ENCODE data around the gene TBC1D2B. TPM values are rescaled to one million over a fixed set of nuclear protein-coding genes. Genes with fewer than 3 reads are reported as not detected.

The TBC1D2B gene
- total RNA-seq, 1 experiment from 2014 or later: 50.0 TPM

GRCh38 chr15:78023865-78024518 lies 53.5 kb downstream of the TBC1D2B start:
- BruUV-seq (replicated peaks): no TSS peak
- no peak overlapping the region for H3K27ac Mint-ChIP-seq (ENCODE audit: unreplicated experiment)

GRCh38 chr15:78023081-78023665 lies 54.3 kb downstream of the TBC1D2B start:
- H3K4me1 Mint-ChIP-seq (ENCODE audit: low read depth, unreplicated experiment): no peaks in the 10 kb centered on the region
- CTCF ChIA-PET: interaction anchor here (1.0 to 1.2 kb wide), 2 partner anchors 9 to 83 kb away, joined by 4 to 5 read pairs; no protein-coding TSS in a partner anchor
- no peak overlapping the region for H3K27ac Mint-ChIP-seq (ENCODE audit: unreplicated experiment)
- peaks cover 3% of the 10 kb centered on the region for H3K36me3 Mint-ChIP-seq (ENCODE audit: insufficient read depth, unreplicated experiment)
- no peaks in the 10 kb centered on the region for H3K27me3 Mint-ChIP-seq (ENCODE audit: unreplicated experiment)
- intact Hi-C loops (cut with micrococcal nuclease; ENCODE audit: unreplicated experiment): no loop called here
- DNase-seq: no peak
- no TSS peak for BruUV-seq (replicated peaks)
- H3K9me3 Mint-ChIP-seq (ENCODE audit: low read depth, unreplicated experiment): no peaks in the 10 kb centered on the region
- no peak for TF ChIP-seq CTCF (IDR thresholded peaks at IDR 0.05; ENCODE audit: unreplicated experiment)
- H3K4me3 Mint-ChIP-seq (ENCODE audit: low read depth, unreplicated experiment): no peak overlapping the region

More at GRCh38 chr15:78023865-78024518, 53.5 kb downstream of the TBC1D2B start:
- H3K4me1 Mint-ChIP-seq (ENCODE audit: low read depth, unreplicated experiment): no peaks in the 10 kb centered on the region
- H3K9me3 Mint-ChIP-seq (ENCODE audit: low read depth, unreplicated experiment): no peaks in the 10 kb centered on the region
- peaks cover 3% of the 10 kb centered on the region for H3K36me3 Mint-ChIP-seq (ENCODE audit: insufficient read depth, unreplicated experiment)
- intact Hi-C loops (cut with micrococcal nuclease; ENCODE audit: unreplicated experiment): no loop called here
- H3K4me3 Mint-ChIP-seq (ENCODE audit: low read depth, unreplicated experiment): no peak overlapping the region
- DNase-seq: no peak
- CTCF ChIA-PET: interaction anchor here (1.0 to 1.2 kb wide), 2 partner anchors 8 to 82 kb away, joined by 4 to 5 read pairs; no protein-coding TSS in a partner anchor
- H3K27me3 Mint-ChIP-seq (ENCODE audit: unreplicated experiment): no peaks in the 10 kb centered on the region
- no peak for TF ChIP-seq CTCF (IDR thresholded peaks at IDR 0.05; ENCODE audit: unreplicated experiment)

GRCh38 chr15:78021761-78022160 lies 55.8 kb downstream of the TBC1D2B start:
- CTCF ChIA-PET: no interaction called here
- TF ChIP-seq CTCF (IDR thresholded peaks at IDR 0.05; ENCODE audit: unreplicated experiment): no peak
- no peak overlapping the region for H3K4me3 Mint-ChIP-seq (ENCODE audit: low read depth, unreplicated experiment)
- no peaks in the 10 kb centered on the region for H3K27me3 Mint-ChIP-seq (ENCODE audit: unreplicated experiment)
- H3K36me3 Mint-ChIP-seq (ENCODE audit: insufficient read depth, unreplicated experiment): peaks cover 3% of the 10 kb centered on the region
- no TSS peak for BruUV-seq (replicated peaks)
- no peaks in the 10 kb centered on the region for H3K9me3 Mint-ChIP-seq (ENCODE audit: low read depth, unreplicated experiment)
- no peak for DNase-seq
- intact Hi-C loops (cut with micrococcal nuclease; ENCODE audit: unreplicated experiment): no loop called here
- H3K4me1 Mint-ChIP-seq (ENCODE audit: low read depth, unreplicated experiment): no peaks in the 10 kb centered on the region
- no peak overlapping the region for H3K27ac Mint-ChIP-seq (ENCODE audit: unreplicated experiment)

GRCh38 chr15:78020007-78020406 lies 57.5 kb downstream of the TBC1D2B start:
- CTCF ChIA-PET: no interaction called here
- Mint-ChIP-seq H3K27ac (ENCODE audit: unreplicated experiment) (no peak overlapping the region), H3K9me3 (ENCODE audit: low read depth, unreplicated experiment) (no peaks in the 10 kb centered on the region), H3K27me3 (ENCODE audit: unreplicated experiment) (no peaks in the 10 kb centered on the region), H3K36me3 (ENCODE audit: insufficient read depth, unreplicated experiment) (peaks cover 3% of the 10 kb centered on the region), H3K4me3 (ENCODE audit: low read depth, unreplicated experiment) (no peak overlapping the region), H3K4me1 (ENCODE audit: low read depth, unreplicated experiment) (no peaks in the 10 kb centered on the region)
- BruUV-seq (replicated peaks): no TSS peak
- no peak for DNase-seq
- intact Hi-C loops (cut with micrococcal nuclease; ENCODE audit: unreplicated experiment): no loop called here
- TF ChIP-seq CTCF (IDR thresholded peaks at IDR 0.05; ENCODE audit: unreplicated experiment): no peak
